Measurements from ENCODE around the gene PAIP2B.

PAIP2B gene

DNA sequence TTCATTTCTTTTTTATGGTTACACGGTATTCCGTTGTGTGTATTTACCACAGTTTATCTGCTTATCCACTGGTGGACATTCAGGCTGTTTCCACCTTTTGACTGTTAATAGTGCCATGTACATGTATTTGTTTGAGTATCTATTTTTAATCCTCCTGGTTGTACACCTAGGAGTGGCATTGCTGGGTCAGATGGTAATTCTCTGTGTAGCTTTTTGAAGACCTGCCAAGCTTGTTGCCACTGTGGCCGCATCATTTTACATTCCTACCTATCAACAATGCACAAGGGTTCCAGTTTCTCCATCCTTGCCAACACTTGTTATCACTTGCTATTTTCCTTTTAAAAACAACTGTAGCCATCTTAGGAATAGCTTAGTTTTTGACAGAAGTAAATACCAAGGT lies 83.1 kb downstream of the PAIP2B start:
- Histone ChIP-seq H3K27me3 (ENCODE audit: control insufficient read depth in 5 of 5, insufficient read depth in 4 of 5, low read length in 5 of 5) (no peaks in the 10 kb centered on the region), H3K9ac (ENCODE audit: low read length in 5 of 5) (no peak overlapping the region), H3K4me3 (ENCODE audit: low read depth in 1 of 5, low read length in 5 of 5) (no peak overlapping the region), H3K27ac (ENCODE audit: low read depth, low read length) (no peak overlapping the region), H3K4me1 (ENCODE audit: control insufficient read depth in 5 of 5, insufficient read depth in 5 of 5, low read length in 5 of 5) (no peaks in the 10 kb centered on the region), H3K9me3 (ENCODE audit: control insufficient read depth in 5 of 5, low read length in 5 of 5) (no peaks in the 10 kb centered on the region), H3K36me3 (ENCODE audit: control insufficient read depth in 5 of 5, insufficient read depth in 5 of 5, low read length in 5 of 5) (peaks cover 70 to 96% (median 84%) of the 10 kb centered on the region in 5 donors)

DNA sequence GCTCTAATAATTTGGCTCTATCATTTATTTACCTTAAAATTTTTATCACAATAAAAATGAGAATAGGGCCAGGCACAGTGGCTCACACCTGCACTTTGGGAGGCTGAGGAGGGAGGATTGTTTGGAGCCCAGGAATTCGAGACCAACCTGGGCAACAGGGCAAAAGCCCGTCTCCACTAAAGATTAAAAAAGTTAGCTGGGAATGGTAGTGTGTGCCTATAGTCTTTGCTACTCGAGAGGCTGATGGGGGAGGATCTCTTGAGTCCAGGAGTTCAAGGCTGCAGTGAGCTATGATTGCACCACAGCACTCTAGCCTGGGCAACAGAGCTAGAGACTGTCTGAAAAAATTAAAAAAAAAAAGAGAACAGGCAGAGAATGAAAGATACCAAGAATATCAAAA lies 90.7 kb downstream of the PAIP2B start:
- Histone ChIP-seq H3K4me3 (ENCODE audit: low read depth in 1 of 5, low read length in 5 of 5) (no peak overlapping the region), H3K9ac (ENCODE audit: low read length in 5 of 5) (no peak overlapping the region), H3K9me3 (ENCODE audit: control insufficient read depth in 5 of 5, low read length in 5 of 5) (no peaks in the 10 kb centered on the region), H3K4me1 (ENCODE audit: control insufficient read depth in 5 of 5, insufficient read depth in 5 of 5, low read length in 5 of 5) (peaks cover 1 to 14% (median 13%) of the 10 kb centered on the region in 5 donors), H3K27ac (ENCODE audit: low read depth, low read length) (no peak overlapping the region), H3K36me3 (ENCODE audit: control insufficient read depth in 5 of 5, insufficient read depth in 5 of 5, low read length in 5 of 5) (peaks cover 35 to 68% (median 57%) of the 10 kb centered on the region in 5 donors), H3K27me3 (ENCODE audit: control insufficient read depth in 5 of 5, insufficient read depth in 4 of 5, low read length in 5 of 5) (no peaks in the 10 kb centered on the region)

DNA sequence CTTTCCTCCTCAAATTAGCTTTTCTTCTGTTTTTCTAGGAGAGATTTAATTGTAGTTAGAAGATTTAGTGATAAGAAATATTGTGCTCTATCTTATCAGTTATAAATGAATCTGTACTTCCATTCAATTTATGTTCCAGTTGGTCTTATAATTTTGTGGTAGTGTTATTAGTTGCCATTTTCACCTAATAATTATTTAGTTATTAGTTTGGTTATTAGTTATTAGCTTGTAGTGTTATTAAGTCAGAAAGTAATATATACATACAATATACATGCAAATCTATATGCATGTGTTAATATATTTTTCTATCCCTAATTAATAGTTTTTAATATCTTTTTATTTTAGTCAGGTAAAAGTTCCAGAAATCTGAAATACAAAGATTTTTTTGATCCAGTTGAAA lies 93.3 kb downstream of the PAIP2B start:
- no peak overlapping the region for H3K4me3 ChIP-seq (ENCODE audit: low read depth in 1 of 5, low read length in 5 of 5)
- H3K36me3 ChIP-seq (ENCODE audit: control insufficient read depth in 5 of 5, insufficient read depth in 5 of 5, low read length in 5 of 5) = peaks cover 18 to 45% (median 34%) of the 10 kb centered on the region in 5 donors
- H3K27me3 ChIP-seq (ENCODE audit: control insufficient read depth in 5 of 5, insufficient read depth in 4 of 5, low read length in 5 of 5) = no peaks in the 10 kb centered on the region

More for the DNA sequence above, 93.3 kb downstream of the PAIP2B start:
- no peak overlapping the region for H3K9ac ChIP-seq (ENCODE audit: low read length in 5 of 5)
- peaks cover 2 to 33% (median 28%) of the 10 kb centered on the region in 5 donors for H3K4me1 ChIP-seq (ENCODE audit: control insufficient read depth in 5 of 5, insufficient read depth in 5 of 5, low read length in 5 of 5)
- H3K9me3 ChIP-seq (ENCODE audit: control insufficient read depth in 5 of 5, low read length in 5 of 5) = no peaks in the 10 kb centered on the region
- no peak overlapping the region for H3K27ac ChIP-seq (ENCODE audit: low read depth, low read length)

All from subcutaneous abdominal adipose tissue (tissue), 5 donors.